ENCODE results near the gene CIB2. TPM values are rescaled to one million over a fixed set of nuclear protein-coding genes. Genes with fewer than 3 reads are reported as not detected.

CIB2 gene
- polyA plus RNA-seq, 3 donors from 2014 or later: 1.8 to 2.8 TPM; not detected in 1

DNA sequence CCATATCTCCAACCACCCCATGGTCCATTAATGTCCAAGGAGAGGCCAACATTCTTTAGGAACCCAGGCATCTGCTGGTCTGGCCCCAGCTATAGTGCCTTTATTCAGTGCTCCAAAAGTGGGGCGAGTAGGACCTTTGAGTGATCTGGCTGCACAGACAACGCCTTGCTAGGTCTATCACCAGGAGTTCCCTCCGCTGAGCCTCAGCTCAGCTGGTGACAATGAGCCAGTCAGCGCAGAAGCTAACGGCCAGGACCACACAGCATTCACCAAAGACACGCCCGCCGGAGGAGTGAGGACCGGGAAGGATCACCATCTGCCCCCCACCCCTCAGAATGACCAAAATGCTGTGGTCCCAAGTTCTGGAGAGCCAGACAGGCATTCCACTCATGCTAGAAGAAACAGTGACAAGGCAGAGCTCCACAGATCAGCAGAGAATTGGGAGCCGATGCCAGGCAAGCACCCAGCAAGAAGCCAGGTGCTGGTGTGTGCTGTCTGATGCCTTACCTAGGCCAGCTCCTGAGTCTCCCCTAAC lies 72.8 kb downstream of the CIB2 start:
- H3K4me3 Mint-ChIP-seq: no peak overlapping the region

DNA sequence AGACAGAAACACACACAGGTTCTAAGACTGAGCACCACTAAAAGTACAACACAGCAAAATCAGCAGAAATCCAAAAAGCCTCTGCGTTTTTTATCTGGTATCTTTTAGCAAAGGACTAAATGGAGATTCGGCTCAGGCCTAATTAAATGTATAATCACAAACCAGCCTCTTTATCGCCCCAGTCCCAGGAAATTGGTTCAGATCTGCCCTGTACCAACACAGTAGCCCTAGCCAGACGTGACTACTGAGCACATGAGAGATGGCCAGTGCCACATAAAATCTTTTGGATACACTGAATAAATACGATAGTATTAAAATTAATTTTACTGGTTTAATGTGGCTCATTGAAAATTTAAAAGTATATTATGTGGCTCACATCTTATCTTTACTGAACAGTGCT lies 73.4 kb downstream of the CIB2 start:
- H3K27ac Mint-ChIP-seq: peak overlapping the region in 3 of 6 donors; percentile 29 to 46 (median 40)
- no peaks in the 10 kb centered on the region for H3K9me3 Mint-ChIP-seq
- H3K4me1 Mint-ChIP-seq: peaks cover 55 to 78% of the 10 kb centered on the region in 2 donors
- H3K36me3 Mint-ChIP-seq: peaks cover 0 to 4% (median 0%) of the 10 kb centered on the region in 3 donors
- no peak for DNase-seq
- H3K27me3 Mint-ChIP-seq (ENCODE audit: low read depth in 3 of 3): peaks cover 0 to 4% (median 0%) of the 10 kb centered on the region in 3 donors
- H3K4me3 Mint-ChIP-seq: no peak overlapping the region

More for the DNA sequence above, 72.8 kb downstream of the CIB2 start:
- H3K36me3 Mint-ChIP-seq: no peaks in the 10 kb centered on the region
- peaks cover 60 to 78% of the 10 kb centered on the region in 2 donors for H3K4me1 Mint-ChIP-seq
- no peaks in the 10 kb centered on the region for H3K9me3 Mint-ChIP-seq
- H3K27me3 Mint-ChIP-seq (ENCODE audit: low read depth in 3 of 3): peaks cover 0 to 4% (median 0%) of the 10 kb centered on the region in 3 donors
- DNase-seq: no peak
- H3K27ac Mint-ChIP-seq: peak overlapping the region in 4 of 6 donors; percentile 19 to 67 (median 36)

DNA sequence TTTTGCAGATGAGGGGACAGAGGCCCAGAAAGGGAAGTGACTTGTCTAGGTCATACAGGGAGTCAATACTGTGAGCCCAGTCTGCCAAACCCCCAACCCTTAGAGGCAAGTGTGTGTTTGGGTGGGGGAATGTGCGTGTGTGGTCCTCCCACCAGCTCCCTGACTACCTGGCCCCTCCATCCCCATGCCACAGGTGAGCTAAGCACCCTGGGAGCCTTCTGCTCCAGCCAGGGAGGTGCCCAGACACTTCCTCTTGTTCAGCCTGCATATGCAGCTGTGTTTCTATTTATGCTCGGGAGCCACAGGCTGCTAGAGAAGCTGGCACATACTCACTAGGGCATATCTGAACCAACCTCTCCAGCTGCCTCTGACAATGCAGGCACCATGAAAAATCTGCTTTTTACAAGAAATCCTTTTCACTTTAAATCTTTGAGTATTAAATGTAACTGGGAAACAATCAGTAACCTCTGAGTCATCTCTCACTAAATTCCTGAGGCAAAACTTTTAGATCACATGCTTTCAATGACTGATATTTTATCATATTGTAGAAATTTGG lies 74.5 kb downstream of the CIB2 start:
- Mint-ChIP-seq H3K4me1 (peaks cover 56 to 78% of the 10 kb centered on the region in 2 donors), H3K36me3 (peaks cover 0 to 7% (median 3%) of the 10 kb centered on the region in 3 donors), H3K27me3 (ENCODE audit: low read depth in 3 of 3) (peaks cover 0 to 4% (median 0%) of the 10 kb centered on the region in 3 donors), H3K27ac (peak overlapping the region; percentile 67 to 99 (median 84)), H3K4me3 (peak overlapping the region in 2 of 5 donors; percentile 11 to 77), H3K9me3 (no peaks in the 10 kb centered on the region)
- no peak for DNase-seq

DNA sequence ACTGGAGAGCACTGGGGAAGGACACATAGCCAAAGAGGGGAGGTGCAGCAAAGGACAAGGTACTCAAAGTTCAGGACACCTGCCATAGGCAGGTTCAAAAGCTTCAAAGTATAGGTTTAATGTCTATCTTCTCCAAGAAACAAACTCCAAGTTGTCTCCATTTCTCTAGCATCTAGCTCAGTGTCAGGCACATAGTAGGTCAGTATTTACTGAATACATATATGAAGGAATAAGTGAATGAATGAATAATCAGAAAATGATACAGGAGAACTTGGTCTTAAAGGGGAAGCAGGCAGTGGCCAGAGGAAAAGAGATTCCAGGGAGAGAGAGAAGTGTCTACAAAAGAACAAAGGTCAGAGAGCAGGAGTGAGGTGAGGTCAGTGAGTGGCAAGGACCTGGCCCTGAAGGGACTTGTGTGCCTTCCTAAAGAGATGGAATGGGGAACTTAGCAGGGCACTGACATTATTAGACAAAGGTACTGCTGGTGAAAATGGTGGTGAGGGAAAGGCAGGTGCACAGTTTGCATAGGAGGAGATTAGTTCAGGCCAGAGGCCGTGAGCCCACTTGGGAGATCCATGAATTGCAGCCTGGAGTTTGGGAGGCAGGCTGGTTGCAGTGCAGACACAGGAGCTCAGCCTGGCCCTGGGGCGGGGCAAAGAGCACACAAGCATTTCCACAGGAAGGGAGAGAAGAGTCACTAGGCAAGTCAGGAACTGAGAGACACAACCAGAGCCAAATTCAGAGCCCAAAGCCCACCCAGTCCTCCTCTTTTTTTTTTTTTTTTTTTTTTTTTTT lies 75.1 kb downstream of the CIB2 start:
- Mint-ChIP-seq H3K9me3 (no peaks in the 10 kb centered on the region), H3K27me3 (ENCODE audit: low read depth in 3 of 3) (peaks cover 0 to 4% (median 0%) of the 10 kb centered on the region in 3 donors), H3K4me3 (peak overlapping the region; percentile 15 to 77 (median 65)), H3K36me3 (peaks cover 0 to 7% (median 3%) of the 10 kb centered on the region in 3 donors), H3K4me1 (peaks cover 61 to 81% of the 10 kb centered on the region in 2 donors), H3K27ac (peak overlapping the region; percentile 84 to 99 (median 90))
- DNase-seq: no peak

GRCh38 chr15:78054966-78055365 lies 76.3 kb downstream of the CIB2 start:
- no peaks in the 10 kb centered on the region for H3K9me3 Mint-ChIP-seq
- H3K27ac Mint-ChIP-seq: peak overlapping the region; percentile 79 to 99 (median 90)
- H3K4me3 Mint-ChIP-seq: peak overlapping the region; percentile 23 to 77 (median 67)
- H3K27me3 Mint-ChIP-seq (ENCODE audit: low read depth in 3 of 3): peaks cover 0 to 9% (median 0%) of the 10 kb centered on the region in 3 donors
- peaks cover 73 to 92% of the 10 kb centered on the region in 2 donors for H3K4me1 Mint-ChIP-seq
- H3K36me3 Mint-ChIP-seq: peaks cover 0 to 7% (median 3%) of the 10 kb centered on the region in 3 donors
- peak; percentile 57 to 72 (median 59) for DNase-seq

Other genes starting within 250 kb of the CIB2 start
- gene TBC1D2B, start 53.7 kb downstream of the CIB2 start, polyA plus RNA-seq: 10 to 100 TPM in 1 of 3 donors, 1 to 10 TPM in 2; 3.5 to 10.2 (median 7.8) TPM
- gene SH2D7, start 38.9 kb downstream of the CIB2 start, polyA plus RNA-seq: not detected
- 10 to 100 TPM; 39.6 to 59.7 (median 41.4) TPM for gene IDH3A, start 17.9 kb upstream of the CIB2 start, polyA plus RNA-seq
- gene ACSBG1, start 103.1 kb upstream of the CIB2 start, polyA plus RNA-seq: under 1 TPM in 1 of 3 donors, not detected in 2; 0.07 TPM
- 1 to 10 TPM; 3.1 to 8.2 (median 7.4) TPM for gene DNAJA4, start 133.1 kb upstream of the CIB2 start, polyA plus RNA-seq
- gene SKIC8, start 168.2 kb upstream of the CIB2 start, polyA plus RNA-seq: 100 to 1,000 TPM in 2 of 3 donors, 10 to 100 TPM in 1; 73.4 to 147 (median 105) TPM
- not detected for gene CRABP1, start 208.9 kb upstream of the CIB2 start, polyA plus RNA-seq

Data from immature natural killer cell (primary cell).